PC-3 (cell line): ENCODE measurements around the gene NRL. TPM values are rescaled to one million over a fixed set of nuclear protein-coding genes. Genes with fewer than 3 reads are reported as not detected.

Source experiments
- ATAC-seq: fragments of 200-7000 bp; cut with Tn5 transposase; 2 replicates; pipeline ENCODE4 v1.9.1; 2020; ENCODE audit warnings: mild to moderate bottlenecking, moderate library complexity
- BruUV-seq: library from RNA; stranded (reverse); fragments of 400-500 nt; replicated peaks from 2 replicates; lab custom pipeline; 2021; lab: Mats Ljungman, UMichigan
- CTCF ChIA-PET: fragments of 300-600 bp; sonication (Branson Sonifier 250); formaldehyde crosslinking; loops from one replicate; lab custom pipeline; 2022; ENCODE audit warnings: antibody characterized with exemption; lab: Charles Lee
- POLR2A ChIA-PET: fragments of 300-600 bp; sonication (Branson Sonifier 250); formaldehyde crosslinking; loops from one replicate; lab custom pipeline; 2022; ENCODE audit warnings: antibody characterized with exemption; ENCODE audit not compliant: unreplicated experiment; lab: Charles Lee
- DNase-seq: peaks from one replicate; pipeline ENCODE4 v3.0.0-alpha.2; 2015
- H2AFZ ChIP-seq: fragments of 300-600 bp; sonication (generic); 2 replicates; pipeline ENCODE4 v1.6.0; 2016; ENCODE audit warnings: antibody characterized with exemption, low read length
- H3F3A ChIP-seq: fragments of 300-600 bp; sonication (generic); one replicate; pipeline ENCODE4 v1.6.0; 2017; ENCODE audit warnings: antibody characterized with exemption, low read length, control low read depth, mild to moderate bottlenecking; ENCODE audit not compliant: unreplicated experiment
- H3K27ac ChIP-seq: fragments of 300-600 bp; sonication (generic); 2 replicates; pipeline ENCODE4 v1.5.1; 2016; ENCODE audit warnings: mild to moderate bottlenecking, low read length
- H3K27me3 ChIP-seq: fragments of 300-600 bp; sonication (generic); 2 replicates; pipeline ENCODE4 v1.6.1; 2016; ENCODE audit warnings: low read length, mixed read lengths
- H3K36me3 ChIP-seq: fragments of 300-600 bp; sonication (generic); 2 replicates; pipeline ENCODE4 v1.6.1; 2016; ENCODE audit warnings: low read depth, mixed run types, low read length, mixed read lengths
- H3K4me1 ChIP-seq: fragments of 300-600 bp; sonication (generic); 2 replicates; pipeline ENCODE4 v1.5.1; 2016; ENCODE audit warnings: low read length; ENCODE audit not compliant: insufficient read depth
- H3K4me2 ChIP-seq: fragments of 300-600 bp; sonication (generic); 2 replicates; pipeline ENCODE4 v1.6.0; 2016; ENCODE audit warnings: low read length
- H3K4me3 ChIP-seq: fragments of 300-600 bp; sonication (generic); 2 replicates; pipeline ENCODE4 v1.5.1; 2016; ENCODE audit warnings: mild to moderate bottlenecking, low read length, mixed read lengths
- H3K79me2 ChIP-seq: fragments of 300-600 bp; sonication (generic); 2 replicates; pipeline ENCODE4 v1.6.1; 2017; ENCODE audit warnings: low read length, mixed read lengths
- H3K9ac ChIP-seq: fragments of 300-600 bp; sonication (generic); 2 replicates; pipeline ENCODE4 v1.6.0; 2016; ENCODE audit warnings: mild to moderate bottlenecking, low read length
- H3K9me2 ChIP-seq: fragments of 300-600 bp; sonication (generic); replicated peaks from 2 replicates; pipeline ENCODE4 v1.6.1; 2016; ENCODE audit warnings: mixed run types, low read length, mixed read lengths
- H3K9me3 ChIP-seq: fragments of 300-600 bp; sonication (generic); 2 replicates; pipeline ENCODE4 v1.6.1; 2016; ENCODE audit warnings: low read length, mixed read lengths
- H4K20me1 ChIP-seq: fragments of 300-600 bp; sonication (generic); 2 replicates; pipeline ENCODE4 v1.6.1; 2016; ENCODE audit warnings: low read length, mixed read lengths
- EZH2 ChIP-seq: fragments of 300-600 bp; sonication (generic); IDR thresholded peaks from one replicate; pipeline ENCODE4 v1.6.1; 2017; ENCODE audit warnings: antibody characterized with exemption, mild to moderate bottlenecking, low read length; ENCODE audit not compliant: unreplicated experiment
- EZH2phosphoT487 ChIP-seq: fragments of 300-600 bp; sonication (generic); IDR thresholded peaks from 2 replicates; pipeline ENCODE4 v1.6.1; 2018; ENCODE audit warnings: mild to moderate bottlenecking, antibody characterized with exemption, low read length, borderline replicate concordance
- intact Hi-C: fragments of 100-400 bp; cut with micrococcal nuclease; formaldehyde crosslinking; loops from 2 replicates; pipeline ENCODE4 v1.9.0; 2023
- total RNA-seq: library from RNA; depleted of rRNA; stranded (reverse); fragments of >200 nt; gene quantifications from 2 replicates; pipeline ENCODE4 v1.2.3, GENCODE V29; 2014
- TF ChIP-seq, protein P1 (sequence below): fragments of 300-600 bp; sonication (generic); conservative IDR thresholded peaks from 2 replicates; pipeline ENCODE4 v1.5.1; 2017; ENCODE audit warnings: antibody characterized with exemption, low read depth, mild to moderate bottlenecking, low read length

Gene NRL
- total RNA-seq, 1 experiment from 2014 or later: 1.5 TPM

DNA sequence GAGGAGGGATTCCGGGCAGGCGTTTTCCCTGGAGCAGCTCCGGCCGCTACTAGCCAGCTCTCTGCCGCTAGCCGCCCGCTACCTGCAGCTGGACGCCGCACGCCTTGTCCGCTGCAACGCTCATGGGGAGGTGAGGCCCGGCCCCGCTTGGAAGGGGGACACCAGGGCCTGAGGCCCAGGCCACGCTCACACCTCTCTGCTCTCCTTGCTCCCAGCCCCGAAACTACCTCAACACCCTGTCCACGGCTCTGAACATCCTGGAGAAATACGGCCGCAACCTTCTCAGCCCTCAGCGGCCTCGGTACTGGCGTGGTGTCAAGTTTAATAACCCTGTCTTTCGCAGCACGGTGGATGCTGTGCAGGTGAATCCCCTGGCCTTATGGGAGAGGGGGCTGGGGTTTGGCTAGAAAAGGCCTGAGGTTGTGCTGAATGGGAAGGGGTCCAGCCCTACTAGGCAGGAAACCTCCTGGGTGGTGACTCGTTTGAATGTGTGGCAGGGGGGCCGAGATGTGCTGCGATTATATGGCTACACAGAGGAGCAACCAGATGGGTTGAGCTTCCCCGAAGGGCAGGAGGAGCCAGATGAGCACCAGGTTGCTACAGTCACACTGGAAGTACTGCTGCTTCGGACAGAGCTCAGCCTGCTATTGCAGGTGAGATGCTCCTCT is 33.1 kb upstream of the NRL start:
- Histone ChIP-seq H4K20me1 (no peaks in the 10 kb centered on the region), H3K9ac (peak overlapping the region; percentile 79), H3K36me3 (peaks cover 25% of the 10 kb centered on the region; the same call in 1 of the 2 replicates), H3K4me3 (peak overlapping the region; percentile 86), H3K79me2 (peaks cover 47% of the 10 kb centered on the region), H3K4me2 (peak overlapping the region; percentile 90), H3K4me1 (peaks cover 17% of the 10 kb centered on the region), H2AFZ (peak overlapping the region; percentile 79), H3K27me3 (no peaks in the 10 kb centered on the region), H3F3A (no peaks in the 10 kb centered on the region), H3K9me2 (no peaks in the 10 kb centered on the region), H3K9me3 (no peaks in the 10 kb centered on the region), H3K27ac (no peak overlapping the region)
- TSS peak; percentile 51 for BruUV-seq
- DNase-seq (no peak), ATAC-seq (no peak)
- TF ChIP-seq EZH2: no peak
- CTCF ChIA-PET: no interaction called here
- intact Hi-C loops: loop anchor here (1.0 kb wide), 1 partner anchor 34 kb away; the partner anchor contains the start of genes DCAF11 and NRL
- POLR2A ChIA-PET: no interaction called here

- CTCF ChIA-PET: interaction anchor here (0.6 to 0.9 kb wide), 3 partner anchors 14 to 271 kb away, joined by 3 to 6 read pairs (median 4); partner anchors contain the start of gene IRF9
- no TSS peak for BruUV-seq
- intact Hi-C loops: loop anchor here (1.0 kb wide), 1 partner anchor 33 kb away; the partner anchor contains the start of genes DCAF11 and NRL
- H3K79me2 ChIP-seq: peaks cover 47% of the 10 kb centered on the region
- H3K27me3 ChIP-seq: no peaks in the 10 kb centered on the region
- DNase-seq: peak; percentile 98
- H3K9ac ChIP-seq: peak within 1 kb of the TSS; percentile 84
- no peak for TF ChIP-seq EZH2
- TF ChIP-seq, protein P1, sequence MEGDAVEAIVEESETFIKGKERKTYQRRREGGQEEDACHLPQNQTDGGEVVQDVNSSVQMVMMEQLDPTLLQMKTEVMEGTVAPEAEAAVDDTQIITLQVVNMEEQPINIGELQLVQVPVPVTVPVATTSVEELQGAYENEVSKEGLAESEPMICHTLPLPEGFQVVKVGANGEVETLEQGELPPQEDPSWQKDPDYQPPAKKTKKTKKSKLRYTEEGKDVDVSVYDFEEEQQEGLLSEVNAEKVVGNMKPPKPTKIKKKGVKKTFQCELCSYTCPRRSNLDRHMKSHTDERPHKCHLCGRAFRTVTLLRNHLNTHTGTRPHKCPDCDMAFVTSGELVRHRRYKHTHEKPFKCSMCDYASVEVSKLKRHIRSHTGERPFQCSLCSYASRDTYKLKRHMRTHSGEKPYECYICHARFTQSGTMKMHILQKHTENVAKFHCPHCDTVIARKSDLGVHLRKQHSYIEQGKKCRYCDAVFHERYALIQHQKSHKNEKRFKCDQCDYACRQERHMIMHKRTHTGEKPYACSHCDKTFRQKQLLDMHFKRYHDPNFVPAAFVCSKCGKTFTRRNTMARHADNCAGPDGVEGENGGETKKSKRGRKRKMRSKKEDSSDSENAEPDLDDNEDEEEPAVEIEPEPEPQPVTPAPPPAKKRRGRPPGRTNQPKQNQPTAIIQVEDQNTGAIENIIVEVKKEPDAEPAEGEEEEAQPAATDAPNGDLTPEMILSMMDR: no peak
- no peak for TF ChIP-seq EZH2phosphoT487
- no peaks in the 10 kb centered on the region for H3F3A ChIP-seq
- H3K36me3 ChIP-seq: peaks cover 25% of the 10 kb centered on the region; the same call in 1 of the 2 replicates
- H3K9me2 ChIP-seq: no peaks in the 10 kb centered on the region
- no peaks in the 10 kb centered on the region for H4K20me1 ChIP-seq
- POLR2A ChIA-PET: interaction anchor here (0.5 to 1.9 kb wide), 6 partner anchors 11 to 167 kb away, joined by 5 to 17 read pairs (median 10); partner anchors contain the start of genes DCAF11, NRL, PSME1 and TINF2
- H3K4me2 ChIP-seq: peak within 1 kb of the TSS; percentile 90
- peaks cover 18% of the 10 kb centered on the region for H3K4me1 ChIP-seq
- peak within 1 kb of the TSS; percentile 48 for H3K27ac ChIP-seq
- H3K9me3 ChIP-seq: no peaks in the 10 kb centered on the region
- peak within 1 kb of the TSS; percentile 86 for H3K4me3 ChIP-seq
- peak within 1 kb of the TSS; percentile 79 for H2AFZ ChIP-seq
- peak; percentile 86 for ATAC-seq
Measured at GRCh38 chr14:24146978-24147760, 32.4 kb upstream of the NRL start, which contains the start of gene RNF31. RNF31 (plus strand) TSS chr14:24147498; CDS start chr14:24147699, 201 bp downstream.

GRCh38 chr14:24146453-24146977 is 31.8 kb upstream of the NRL start, which contains the start of gene PSME2:
PSME2 (minus strand) TSS chr14:24146610; CDS start chr14:24146581, 29 bp downstream.
- Histone ChIP-seq H3K9me2 (no peaks in the 10 kb centered on the region), H3K9ac (peak within 1 kb of the TSS; percentile 84), H3K4me2 (peak within 1 kb of the TSS; percentile 90), H4K20me1 (no peaks in the 10 kb centered on the region), H3F3A (no peaks in the 10 kb centered on the region), H3K36me3 (peaks cover 20% of the 10 kb centered on the region; the same call in 1 of the 2 replicates), H3K27ac (peak within 1 kb of the TSS; percentile 48), H3K79me2 (peaks cover 47% of the 10 kb centered on the region), H2AFZ (peak within 1 kb of the TSS; percentile 79), H3K4me3 (peak within 1 kb of the TSS; percentile 86), H3K9me3 (no peaks in the 10 kb centered on the region), H3K27me3 (no peaks in the 10 kb centered on the region), H3K4me1 (peaks cover 21% of the 10 kb centered on the region)
- intact Hi-C loops: no loop called here
- TF ChIP-seq, protein P1: no peak
- TF ChIP-seq EZH2: no peak
- TF ChIP-seq EZH2phosphoT487: no peak
- ATAC-seq: peak; percentile 76
- CTCF ChIA-PET: interaction anchor here (0.6 to 0.9 kb wide), 3 partner anchors 15 to 272 kb away, joined by 3 to 6 read pairs (median 4); partner anchors contain the start of gene IRF9
- BruUV-seq: no TSS peak
- peak; percentile 97 for DNase-seq
- POLR2A ChIA-PET: interaction anchor here (0.5 to 1.9 kb wide), 6 partner anchors 11 to 168 kb away, joined by 5 to 17 read pairs (median 10); partner anchors contain the start of genes DCAF11, NRL, PSME1 and TINF2
